ENCODE data around the gene YIPF6.
"Not testable (repeated sequence)": the region's sequence is repeated elsewhere in the genome, so short reads cannot be mapped to it uniquely, and the experiment has no call there.

The YIPF6 gene, protein sequence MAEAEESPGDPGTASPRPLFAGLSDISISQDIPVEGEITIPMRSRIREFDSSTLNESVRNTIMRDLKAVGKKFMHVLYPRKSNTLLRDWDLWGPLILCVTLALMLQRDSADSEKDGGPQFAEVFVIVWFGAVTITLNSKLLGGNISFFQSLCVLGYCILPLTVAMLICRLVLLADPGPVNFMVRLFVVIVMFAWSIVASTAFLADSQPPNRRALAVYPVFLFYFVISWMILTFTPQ

DNA sequence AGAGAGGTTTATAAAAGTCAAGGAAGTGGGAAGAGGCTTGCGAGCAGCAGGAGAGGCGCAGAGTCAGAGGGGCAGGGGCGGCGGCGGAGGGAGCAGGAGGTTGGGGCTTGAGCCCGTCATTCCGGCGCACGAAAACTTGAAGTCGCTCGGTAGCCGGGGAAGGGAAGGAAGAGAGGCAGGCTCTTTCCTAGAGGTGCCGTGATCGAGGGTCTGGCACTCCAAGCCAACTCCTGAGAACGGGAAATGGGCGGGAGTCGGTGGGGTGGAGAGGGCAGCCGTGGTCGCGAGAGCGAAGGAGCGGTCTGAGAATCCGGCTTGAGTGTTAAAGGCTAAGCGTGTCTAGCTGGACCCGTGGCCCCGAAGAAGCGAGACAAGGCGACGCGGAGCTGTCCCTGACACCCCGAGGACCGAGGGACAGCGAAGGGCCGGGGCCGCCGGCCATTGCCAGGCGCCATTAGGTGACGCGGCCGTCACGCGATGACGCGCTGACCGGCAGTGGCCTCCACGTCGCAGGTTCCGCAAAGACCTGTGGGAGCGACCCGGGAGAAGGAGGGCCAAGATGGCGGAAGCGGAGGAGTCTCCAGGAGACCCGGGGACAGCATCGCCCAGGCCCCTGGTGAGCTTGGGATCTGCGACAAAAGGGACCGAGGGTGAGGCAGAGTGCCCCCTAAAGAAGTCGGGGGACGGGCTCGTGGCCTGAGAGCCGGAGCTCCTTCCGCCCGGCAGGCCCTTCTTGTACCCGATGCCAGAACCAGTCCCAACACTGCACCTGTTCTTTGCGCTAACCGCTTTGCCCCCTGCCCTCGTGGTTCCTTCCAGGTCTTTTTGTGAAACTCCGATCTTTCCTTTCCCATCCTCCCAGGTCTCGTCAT, at the start of gene YIPF6:
Gene YIPF6 (plus strand): TSS at position 544 of the 872 bp plus-strand sequence. CDS start 16 bp downstream, at position 560.
- peak; percentile 12 to 26 for DNase-seq

DNA sequence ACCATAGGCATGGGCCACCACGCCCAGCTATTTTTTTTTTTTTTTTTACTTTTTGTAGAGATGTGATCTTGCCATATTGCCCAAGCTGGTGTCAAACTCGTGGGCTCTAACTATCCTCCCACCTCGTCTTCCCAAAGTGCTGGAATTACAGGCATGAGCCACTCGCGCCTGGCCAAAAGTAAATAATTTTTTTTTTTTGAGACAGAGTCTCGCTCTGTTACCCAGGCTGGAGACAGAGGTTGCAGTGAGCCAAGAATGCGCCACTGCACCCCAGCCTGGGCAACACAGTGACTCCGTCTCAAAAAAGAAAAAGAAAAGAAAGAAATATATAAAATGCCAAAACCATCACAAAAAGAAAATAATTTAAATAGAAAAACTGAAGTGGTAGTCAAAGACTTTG, 47.1 kb upstream of the YIPF6 start:
- no peak for DNase-seq

DNA sequence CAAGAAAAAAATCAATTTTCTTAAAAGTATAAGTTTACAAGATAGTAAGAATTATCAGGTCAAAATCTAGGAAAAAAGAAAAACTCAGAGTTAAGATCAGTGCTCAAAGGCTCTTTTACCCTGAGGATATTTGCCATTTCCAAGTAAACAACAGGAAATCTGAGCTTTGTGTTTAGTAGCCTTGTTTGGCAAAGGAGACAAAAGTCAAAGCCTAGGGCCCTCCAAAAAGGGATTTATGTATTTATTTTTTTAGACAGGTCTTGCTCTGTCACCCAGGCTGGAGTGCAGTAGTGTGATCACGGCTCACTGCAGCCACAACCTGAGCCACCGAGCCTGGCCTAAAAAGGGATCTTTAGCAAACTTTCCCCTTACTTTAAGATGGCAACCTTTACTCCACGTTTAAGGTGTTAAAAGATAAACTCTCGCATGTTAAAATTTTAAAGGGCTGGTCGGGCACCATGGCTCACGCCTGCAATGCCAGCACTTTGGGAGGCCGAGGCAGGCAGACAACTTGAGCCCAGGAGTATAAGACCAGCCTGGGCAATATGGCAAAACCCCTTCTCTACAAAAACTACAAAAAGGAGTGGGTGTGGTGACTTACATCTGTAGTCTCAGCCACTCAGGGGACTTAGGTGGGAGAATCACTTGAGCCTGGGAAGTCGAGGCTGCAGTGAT, 44.2 kb upstream of the YIPF6 start:
- DNase-seq = no peak

GRCh38 chrX:68455151-68455510, 43.7 kb upstream of the YIPF6 start:
- DNase-seq = no peak

DNA sequence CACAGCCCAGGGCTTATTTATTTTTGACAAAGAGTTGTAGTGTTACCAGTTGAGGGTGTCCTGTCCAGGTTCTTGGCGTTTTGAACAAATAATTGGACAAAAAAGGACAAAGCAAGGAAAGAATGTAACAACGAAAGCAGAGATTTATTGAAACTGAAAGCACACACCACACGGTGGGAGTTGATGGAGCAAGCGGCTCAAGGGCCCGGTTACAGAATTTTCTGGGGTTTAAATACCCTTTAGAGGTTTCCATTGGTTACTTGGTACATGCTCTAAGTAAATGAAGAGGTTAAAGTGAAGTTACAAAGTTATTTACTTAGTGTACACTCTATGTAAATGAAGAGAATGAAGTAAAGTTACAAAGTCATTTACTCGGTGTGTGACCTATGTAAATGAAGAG, 37.8 kb upstream of the YIPF6 start:
- DNase-seq = no peak

DNA sequence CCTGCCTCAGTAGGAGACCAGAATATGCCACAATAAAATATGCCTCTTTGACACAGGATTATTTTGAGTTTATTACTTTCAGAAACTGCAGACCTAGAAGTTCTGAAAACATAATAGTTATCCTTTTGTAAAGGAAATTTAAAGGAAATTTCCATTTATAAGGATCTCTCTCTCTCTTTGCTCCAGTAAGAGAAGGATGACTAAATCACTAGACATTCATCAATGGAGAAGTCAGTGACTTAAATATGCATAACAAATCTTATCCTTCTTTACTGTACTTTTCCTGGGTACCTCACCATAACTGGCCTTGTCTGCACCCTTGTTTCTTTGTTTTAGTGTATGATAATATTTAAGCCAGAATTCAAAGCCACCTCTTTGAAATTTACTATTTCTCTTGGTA, 37.3 kb upstream of the YIPF6 start:
- no peak for DNase-seq

DNA sequence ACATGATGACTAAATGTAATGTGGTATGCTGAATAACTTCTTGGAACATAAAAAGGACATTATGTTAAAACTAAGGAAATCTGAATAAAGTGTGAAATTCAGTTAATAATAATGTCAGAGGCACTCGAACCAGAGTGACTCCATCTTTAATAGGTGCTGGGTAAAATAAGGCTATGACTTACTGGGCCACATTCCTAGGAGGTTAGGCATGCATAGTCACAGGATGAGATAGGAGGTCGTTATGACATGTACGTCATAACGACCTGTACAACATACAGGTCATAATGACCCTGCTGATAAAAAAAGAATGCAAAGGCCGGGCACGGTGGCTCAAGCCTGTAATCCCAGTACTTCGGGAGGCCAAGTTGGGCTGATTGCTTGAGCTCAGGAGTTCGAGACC, 36.7 kb upstream of the YIPF6 start:
- no peak for DNase-seq

DNA sequence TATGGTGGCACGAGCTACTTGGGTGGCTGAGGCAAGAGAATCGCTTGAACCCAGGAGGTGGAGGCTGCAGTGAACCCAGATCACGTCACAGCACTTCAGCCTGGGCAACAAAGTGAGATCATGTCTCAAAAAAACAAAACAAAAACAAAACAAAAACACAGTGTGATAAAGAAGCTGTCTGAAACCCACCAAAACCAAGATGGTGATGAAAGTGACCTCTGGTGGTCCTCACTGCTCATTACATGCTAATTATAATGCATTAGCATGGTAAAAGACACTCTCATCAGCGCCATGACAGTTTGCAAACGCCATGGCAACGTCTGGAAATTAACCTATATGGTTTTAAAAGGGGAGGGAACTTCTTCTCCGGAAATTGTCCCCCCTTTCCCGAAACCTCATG, 36.2 kb upstream of the YIPF6 start:
- peak in 1 of 2 experiments; percentile 0 for DNase-seq

- no peak for DNase-seq
Measured at GRCh38 chrX:68463880-68464279, 35.0 kb upstream of the YIPF6 start.

GRCh38 chrX:68464796-68465195, 34.1 kb upstream of the YIPF6 start:
- no peak for DNase-seq

DNA sequence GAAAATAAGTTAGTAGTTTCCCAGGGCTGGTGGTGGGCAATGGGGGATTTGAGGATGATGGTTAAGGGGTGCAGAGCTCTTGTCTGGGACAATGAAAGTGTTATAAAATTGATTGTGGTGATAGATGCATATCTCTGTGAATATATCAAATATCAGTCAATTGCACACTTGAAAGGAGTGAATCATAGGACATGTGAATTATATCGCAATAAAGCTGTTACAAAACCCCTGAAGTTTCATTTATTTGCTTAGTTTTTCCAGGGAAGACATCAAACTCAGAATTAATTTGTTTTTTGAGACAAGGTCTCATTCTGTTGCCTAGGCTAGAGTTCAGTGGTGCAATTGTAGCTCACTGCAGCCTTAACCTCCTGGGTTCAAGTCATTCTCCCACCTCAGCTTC, 17.9 kb upstream of the YIPF6 start:
- no peak for DNase-seq

DNA sequence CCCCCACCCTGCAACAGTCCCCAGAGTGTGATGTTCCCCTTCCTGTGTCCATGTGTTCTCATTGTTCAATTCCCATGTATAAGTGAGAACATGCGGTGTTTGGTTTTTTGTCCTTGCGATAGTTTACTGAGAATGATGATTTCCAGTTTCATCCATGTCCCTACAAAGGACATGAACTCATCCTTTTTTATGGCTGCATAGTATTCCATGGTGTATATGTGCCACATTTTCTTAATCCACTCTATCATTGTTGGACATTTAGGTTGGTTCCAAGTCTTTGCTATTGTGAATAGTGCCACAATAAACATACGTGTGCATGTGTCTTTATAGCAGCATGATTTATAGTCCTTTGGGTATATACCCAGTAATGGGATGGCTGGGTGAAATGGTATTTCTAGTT, 12.7 kb upstream of the YIPF6 start:
- DNase-seq = not testable (repeated sequence)

GRCh38 chrX:68487254-68487653, 11.6 kb upstream of the YIPF6 start:
- DNase-seq = no peak

DNA sequence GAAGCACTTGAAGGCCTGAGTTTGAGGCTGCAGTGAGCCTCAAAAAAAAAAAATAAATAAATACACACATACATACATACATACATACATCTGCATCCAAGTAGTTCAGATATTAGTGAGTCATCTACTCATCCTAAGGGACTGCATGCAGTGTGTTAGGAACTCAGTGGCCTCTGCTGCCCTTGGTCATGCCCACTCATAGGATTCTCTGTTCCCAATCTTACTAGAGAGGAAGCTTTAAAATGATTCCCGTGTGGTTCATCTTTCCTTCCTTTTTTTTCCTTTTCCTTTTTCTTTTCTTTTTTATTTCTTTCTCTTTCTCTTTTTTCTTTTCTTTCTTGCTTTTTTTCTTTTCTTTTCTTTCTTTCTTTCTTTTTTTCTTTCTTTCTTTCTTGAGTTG, 10.9 kb upstream of the YIPF6 start:
- no peak for DNase-seq

GRCh38 chrX:68488657-68489056, 10.2 kb upstream of the YIPF6 start:
- no peak for DNase-seq

DNA sequence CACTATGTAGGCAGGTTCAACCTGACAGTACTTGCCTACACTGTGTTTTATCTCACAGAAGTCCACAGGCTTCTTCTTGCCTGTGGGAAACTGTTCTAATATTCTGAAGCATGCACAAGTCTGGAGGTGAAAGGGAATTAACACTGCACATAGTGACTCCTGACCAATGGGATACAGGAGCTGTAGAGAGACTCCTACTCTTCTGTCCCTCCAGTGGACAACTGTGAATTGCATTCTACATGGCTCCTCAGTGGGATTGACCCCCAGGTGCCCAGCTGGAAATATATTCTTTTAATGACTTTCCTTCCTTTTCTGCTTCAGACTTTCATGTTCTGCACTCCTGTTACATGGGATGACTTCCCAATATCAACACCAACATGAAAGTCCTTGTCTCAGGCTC, 8.2 kb upstream of the YIPF6 start:
- no peak for DNase-seq

GRCh38 chrX:68492583-68492982, 6.3 kb upstream of the YIPF6 start:
- no peak for DNase-seq

DNA sequence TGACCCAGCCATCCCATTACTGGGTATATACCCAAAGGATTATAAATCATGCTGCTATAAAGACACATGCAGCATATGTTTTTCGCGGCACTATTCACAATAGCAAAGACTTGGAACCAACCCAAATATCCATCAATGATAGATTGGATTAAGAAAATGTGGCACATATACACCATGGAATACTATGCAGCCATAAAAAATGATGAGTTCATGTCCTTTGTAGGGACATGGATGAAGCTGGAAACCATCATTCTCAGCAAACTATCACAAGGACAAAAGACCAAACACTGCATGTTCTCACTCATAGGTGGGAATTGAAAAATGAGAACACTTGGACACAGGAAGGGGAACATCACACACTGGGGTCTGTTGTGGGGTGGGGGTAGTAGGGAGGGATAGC, 5.1 kb upstream of the YIPF6 start:
- not testable (repeated sequence) for DNase-seq

- no peak for DNase-seq
Measured at GRCh38 chrX:68498044-68498507, 775 bp upstream of the YIPF6 start.

DNA sequence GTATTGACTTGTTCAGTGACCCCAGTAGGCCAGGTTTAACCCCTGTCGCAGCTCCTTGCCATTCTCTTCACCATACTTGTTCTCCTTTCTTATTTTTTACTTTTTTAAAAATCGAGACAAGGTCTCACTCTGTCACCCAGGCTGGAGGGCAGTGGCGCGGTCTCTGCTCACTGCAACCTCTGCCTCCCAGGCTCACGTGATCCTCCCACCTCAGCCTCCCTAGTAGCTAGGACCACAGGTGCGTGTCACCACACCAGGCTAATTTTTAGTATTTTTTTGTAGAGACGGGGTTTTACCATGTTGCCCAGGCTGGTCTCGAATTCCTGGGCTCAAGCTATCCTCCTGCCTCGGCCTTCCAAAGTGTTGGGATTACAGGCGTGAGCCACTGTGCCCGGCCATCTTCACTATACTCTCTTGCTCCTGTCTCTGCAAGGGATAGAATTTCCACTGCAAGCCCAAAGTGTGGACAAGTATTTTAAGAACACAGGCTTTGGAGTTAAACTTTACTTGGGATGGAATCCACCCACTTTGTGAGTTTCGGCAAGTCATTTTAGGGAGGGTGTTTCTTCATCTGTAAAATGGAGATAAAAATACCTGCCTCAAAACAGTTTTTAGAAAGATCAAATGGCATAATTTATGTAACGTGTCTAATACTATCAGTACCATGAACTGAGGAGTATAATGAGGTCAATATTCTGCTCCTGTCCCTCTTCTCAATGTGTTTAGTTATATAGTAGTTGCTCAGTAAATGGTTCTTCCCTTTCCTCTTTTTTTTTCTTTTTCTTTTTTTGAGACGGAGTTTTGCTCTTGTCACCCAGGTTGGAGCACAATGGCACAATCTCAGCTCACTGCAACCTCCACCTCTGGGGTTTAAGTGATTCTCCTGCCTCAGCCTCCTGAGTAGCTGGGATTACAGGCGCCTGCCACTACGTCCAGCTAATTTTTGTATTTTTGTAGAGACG, 973 bp downstream of the YIPF6 start:
- DNase-seq = no peak

DNA sequence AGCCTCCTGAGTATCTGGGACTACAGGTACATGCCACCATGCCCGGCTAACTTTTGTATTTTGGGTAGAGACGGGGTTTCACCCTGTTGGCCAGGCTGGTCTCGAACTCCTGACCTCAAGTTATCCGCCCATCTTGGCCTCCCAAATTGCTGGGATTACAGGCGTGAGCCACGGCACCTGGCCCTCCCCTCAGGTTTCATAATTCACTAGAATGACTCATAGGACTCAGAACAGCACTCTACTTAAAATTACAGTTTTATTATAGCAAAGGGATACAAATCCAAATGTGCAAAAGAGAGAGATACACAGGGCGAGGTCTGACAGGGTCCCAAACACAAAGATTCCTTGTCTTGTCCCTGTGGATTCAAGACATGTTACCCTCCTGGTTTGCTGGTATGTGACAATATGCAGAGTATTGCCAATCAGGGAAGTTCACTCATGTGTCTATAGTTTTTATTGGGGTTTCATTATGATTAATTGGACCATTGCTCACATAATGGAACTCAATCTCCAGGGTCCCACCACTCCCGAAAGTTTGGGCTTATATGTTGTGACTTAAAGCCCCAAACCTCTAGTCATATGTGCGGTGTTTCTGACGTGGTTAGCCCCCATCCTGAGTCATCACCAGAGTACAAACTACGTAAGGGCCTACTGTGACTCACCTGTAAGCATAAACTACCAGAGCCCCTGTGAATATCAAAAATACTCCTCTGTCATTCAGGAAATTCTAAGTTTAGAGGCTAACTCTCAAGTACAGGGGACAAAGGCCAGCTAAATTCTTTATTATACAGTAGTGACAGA, 5.2 kb downstream of the YIPF6 start:
- DNase-seq = no peak

DNA sequence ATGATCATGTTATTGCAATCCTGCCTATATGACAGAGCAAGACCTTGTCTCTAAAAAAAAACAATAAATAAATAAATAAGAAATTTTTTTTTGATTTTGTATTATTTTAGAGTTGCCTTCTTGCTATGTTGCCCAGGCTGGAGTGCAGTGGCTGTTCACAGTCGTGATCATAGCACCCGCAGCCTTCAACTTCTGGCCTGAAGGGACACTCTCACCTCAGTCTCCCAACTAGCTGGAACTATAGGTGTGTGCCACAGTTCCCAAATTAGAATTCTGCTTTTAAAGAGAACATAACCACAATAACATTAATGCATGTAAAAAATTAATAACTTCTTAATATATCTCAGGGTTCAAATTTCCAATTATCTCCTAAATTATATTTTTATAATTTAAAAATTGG, 7.8 kb downstream of the YIPF6 start:
- no peak for DNase-seq
